ENCODE data around the gene GPR78. TPM values are rescaled to one million over a fixed set of nuclear protein-coding genes. Genes with fewer than 3 reads are reported as not detected.
"Not testable (repeated sequence)": the region's sequence is repeated elsewhere in the genome, so short reads cannot be mapped to it uniquely, and the experiment has no call there.

The GPR78 gene
- total RNA-seq, 2 donors from 2014 or later: 0.06 TPM; not detected in 1

DNA sequence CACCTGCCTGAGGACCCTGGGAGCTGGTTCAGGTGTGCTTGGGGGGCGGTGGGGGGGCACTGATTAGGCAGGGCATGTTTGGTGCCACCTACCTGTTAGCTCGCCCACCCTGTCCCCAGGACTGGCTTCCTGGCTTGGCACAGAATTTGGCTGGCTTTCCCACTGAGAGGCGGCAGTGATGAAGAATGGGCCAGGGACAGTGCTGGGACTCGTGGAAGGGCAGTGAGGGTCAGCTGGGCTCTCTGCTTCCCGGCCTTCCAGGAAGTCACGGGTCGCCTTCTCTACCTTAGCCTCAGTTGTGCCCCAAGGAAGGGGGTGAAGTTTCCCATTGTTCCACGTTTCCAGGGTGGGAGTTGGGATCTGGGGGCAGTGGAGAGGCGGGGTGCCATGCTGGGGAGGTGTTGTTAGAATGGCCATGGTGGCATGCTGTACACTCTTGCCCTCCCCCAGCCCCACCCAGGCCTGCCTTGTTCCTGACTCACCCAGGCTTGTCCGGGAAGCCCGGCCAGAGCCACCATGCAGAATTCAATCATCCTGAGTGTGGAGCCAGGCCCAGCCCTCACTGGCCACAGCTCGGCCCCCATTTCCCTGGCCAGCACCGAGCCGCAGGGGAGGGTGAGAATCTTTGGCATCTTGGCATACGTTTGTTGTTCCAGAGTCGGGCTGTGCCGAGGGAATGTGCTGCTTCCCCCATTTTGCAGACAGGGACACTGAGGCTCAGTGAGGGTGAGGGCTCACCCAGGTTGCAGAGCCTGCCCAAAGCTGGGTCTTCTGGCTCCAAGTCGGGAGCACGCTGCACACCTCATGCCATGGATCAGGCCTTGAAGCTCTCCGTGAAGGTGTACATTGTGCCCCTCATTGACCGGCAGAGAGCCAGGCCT, 21.9 kb upstream of the GPR78 start:
- intact Hi-C loops (cut with DNase I): no loop called here
- DNase-seq (no peak), ATAC-seq (no peak)

DNA sequence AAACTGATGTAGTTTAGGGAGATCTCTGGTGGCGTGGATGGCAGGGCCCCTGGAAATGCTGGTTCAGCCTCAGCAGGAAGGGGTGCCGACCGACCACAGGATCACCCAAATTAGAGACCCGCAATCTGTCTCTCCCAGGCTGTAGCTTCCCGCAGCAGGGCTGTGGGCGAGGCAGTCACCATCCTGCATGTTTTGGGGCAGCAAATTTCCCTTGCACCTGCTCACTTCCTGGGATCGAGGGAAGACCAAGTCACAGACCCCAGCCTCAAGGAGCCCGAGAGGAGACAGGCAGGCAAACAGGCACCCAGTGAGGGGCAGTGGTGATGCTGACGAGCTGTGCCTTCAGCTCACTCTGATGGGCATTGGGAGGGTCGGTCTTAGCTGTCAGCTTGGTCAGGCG, 21.2 kb upstream of the GPR78 start:
- intact Hi-C loops (cut with DNase I): no loop called here
- no peak for DNase-seq
- ATAC-seq: no peak

DNA sequence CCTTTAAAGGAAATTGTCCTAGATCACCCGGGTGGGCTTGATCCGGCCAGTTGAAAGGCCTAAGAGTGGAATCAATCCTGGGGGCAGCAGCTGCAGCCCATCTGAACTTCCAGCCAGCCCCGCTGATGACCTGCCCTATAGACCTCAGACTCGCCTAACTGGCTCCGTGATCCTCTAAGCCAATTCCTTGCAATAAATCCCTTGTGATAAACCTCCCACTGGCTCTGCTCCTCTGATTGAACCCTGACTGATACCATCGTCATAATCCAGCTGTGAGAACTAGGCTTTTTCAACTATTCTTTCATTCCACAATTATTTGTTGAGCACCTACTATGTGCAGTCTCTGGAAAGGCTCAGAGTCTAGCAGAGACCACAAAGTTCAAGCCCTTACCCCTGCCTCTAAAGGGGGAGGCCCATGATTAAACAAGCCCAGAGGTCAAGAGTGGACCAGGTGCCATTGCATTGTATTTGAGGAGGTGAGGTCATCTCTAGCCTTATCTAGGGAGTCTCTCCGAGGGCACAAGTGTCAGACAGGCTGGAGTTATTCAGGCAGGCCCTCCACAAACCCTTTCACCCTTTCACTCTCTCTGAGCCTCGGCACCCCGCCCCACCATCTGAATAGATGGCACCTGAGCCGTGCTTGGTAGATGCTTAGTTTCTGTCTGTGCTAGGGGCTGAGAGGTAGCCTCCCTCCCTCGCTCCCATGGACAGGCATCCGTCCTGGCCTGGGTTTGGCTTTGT, 20.5 kb upstream of the GPR78 start:
- intact Hi-C loops (cut with DNase I): no loop called here
- DNase-seq (no peak), ATAC-seq (no peak)

- ATAC-seq: no peak
- no peak for DNase-seq
- intact Hi-C loops (cut with DNase I): no loop called here
Observed at GRCh38 chr4:8560265-8561047, 19.7 kb upstream of the GPR78 start.

- ATAC-seq (no peak), DNase-seq (no peak)
- intact Hi-C loops (cut with DNase I): no loop called here
Observed at GRCh38 chr4:8564595-8564994, 15.6 kb upstream of the GPR78 start.

- DNase-seq (no peak), ATAC-seq (no peak)
- intact Hi-C loops (cut with DNase I): no loop called here
Observed at GRCh38 chr4:8568068-8568668, 12.0 kb upstream of the GPR78 start.

- intact Hi-C loops (cut with DNase I): no loop called here
- DNase-seq (no peak), ATAC-seq (no peak)
Observed at GRCh38 chr4:8570201-8570600, 10.0 kb upstream of the GPR78 start.

GRCh38 chr4:8571702-8572685, 8.2 kb upstream of the GPR78 start:
- ATAC-seq (no peak), DNase-seq (no peak)
- intact Hi-C loops (cut with DNase I): no loop called here

GRCh38 chr4:8573266-8573665, 6.9 kb upstream of the GPR78 start:
- ATAC-seq: no peak
- no peak for DNase-seq
- intact Hi-C loops (cut with DNase I): no loop called here

DNA sequence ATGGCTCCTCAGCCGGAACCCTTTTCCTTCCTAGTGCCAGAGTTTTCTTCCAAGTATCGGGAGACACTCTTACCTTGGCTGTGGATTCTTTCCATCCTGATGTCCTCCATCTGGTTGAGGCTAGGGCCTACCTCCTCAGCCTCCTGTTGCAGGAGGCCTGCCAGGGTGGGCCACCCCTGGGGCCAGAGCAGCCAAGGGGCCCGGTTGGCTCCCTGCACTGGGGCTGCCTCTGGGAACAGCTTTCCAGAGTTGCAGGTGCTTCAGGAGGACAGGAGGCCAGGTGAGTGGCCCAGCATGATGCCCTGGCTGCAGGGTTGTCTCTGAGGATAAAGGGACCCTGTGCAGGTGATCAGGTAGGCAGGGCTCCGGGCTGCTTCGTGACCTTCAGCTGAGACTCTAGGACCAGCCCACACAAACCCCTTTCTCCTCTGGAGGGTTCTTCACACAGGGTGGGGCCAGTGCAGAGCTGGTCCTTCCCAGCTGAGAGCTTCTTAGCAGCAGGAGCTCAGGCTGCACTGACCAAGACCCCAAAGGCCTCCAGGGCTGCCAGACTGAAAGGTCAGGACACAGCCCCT, 5.3 kb upstream of the GPR78 start:
- no peak for DNase-seq

GRCh38 chr4:8575457-8575856, 4.7 kb upstream of the GPR78 start:
- DNase-seq: no peak
- intact Hi-C loops (cut with DNase I): no loop called here
- no peak for ATAC-seq

More for the DNA sequence above, 5.3 kb upstream of the GPR78 start:
- no peak for ATAC-seq
- intact Hi-C loops (cut with DNase I): no loop called here

GRCh38 chr4:8576591-8576990, 3.6 kb upstream of the GPR78 start:
- DNase-seq; intact Hi-C loops (cut with DNase I); ATAC-seq: not testable (repeated sequence)

- DNase-seq (no peak), ATAC-seq (no peak)
- intact Hi-C loops (cut with DNase I): no loop called here
Observed at GRCh38 chr4:8577046-8577445, 3.1 kb upstream of the GPR78 start.

DNA sequence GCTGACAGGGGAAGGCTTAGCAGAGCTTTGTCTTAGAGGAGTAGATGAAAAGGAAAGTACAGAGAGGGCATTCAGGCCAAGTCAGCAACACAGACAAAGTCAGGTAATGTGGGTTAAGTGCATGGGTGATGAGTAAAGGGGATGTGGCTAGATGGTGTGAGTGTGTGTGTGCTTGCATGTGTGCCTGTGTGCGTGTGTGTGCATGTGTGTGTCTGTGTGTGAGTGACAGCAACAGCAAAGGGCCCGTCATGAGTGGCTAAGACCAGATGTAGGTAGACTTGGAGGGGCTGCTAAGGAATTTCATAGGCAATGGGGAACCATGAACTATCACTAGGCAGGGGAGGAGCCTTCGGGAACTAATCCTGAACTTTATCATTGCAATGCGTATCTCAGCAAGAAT, 2.2 kb upstream of the GPR78 start:
- no peak for DNase-seq
- intact Hi-C loops (cut with DNase I): no loop called here
- ATAC-seq: no peak

DNA sequence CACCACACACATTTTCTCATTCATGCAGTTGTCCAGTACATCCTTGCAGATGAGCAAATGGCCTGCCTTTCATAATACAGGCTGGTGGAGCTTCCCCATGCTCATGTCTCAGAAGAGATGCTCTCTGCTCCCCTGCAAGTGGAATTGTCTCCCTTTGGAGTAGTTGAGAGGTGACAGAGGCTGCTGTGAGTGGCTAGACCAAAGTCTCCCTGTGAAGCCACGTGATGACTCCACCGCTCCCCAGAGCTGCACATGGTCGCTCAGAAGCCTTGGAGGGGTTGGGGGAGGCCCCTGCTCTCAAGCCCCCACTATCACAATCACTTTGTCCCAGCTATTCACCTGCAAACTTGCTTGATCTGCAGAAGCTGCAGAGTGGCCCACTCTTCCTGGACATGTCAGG, 1.5 kb upstream of the GPR78 start:
- ATAC-seq (no peak), DNase-seq (no peak)
- intact Hi-C loops (cut with DNase I): no loop called here

DNA sequence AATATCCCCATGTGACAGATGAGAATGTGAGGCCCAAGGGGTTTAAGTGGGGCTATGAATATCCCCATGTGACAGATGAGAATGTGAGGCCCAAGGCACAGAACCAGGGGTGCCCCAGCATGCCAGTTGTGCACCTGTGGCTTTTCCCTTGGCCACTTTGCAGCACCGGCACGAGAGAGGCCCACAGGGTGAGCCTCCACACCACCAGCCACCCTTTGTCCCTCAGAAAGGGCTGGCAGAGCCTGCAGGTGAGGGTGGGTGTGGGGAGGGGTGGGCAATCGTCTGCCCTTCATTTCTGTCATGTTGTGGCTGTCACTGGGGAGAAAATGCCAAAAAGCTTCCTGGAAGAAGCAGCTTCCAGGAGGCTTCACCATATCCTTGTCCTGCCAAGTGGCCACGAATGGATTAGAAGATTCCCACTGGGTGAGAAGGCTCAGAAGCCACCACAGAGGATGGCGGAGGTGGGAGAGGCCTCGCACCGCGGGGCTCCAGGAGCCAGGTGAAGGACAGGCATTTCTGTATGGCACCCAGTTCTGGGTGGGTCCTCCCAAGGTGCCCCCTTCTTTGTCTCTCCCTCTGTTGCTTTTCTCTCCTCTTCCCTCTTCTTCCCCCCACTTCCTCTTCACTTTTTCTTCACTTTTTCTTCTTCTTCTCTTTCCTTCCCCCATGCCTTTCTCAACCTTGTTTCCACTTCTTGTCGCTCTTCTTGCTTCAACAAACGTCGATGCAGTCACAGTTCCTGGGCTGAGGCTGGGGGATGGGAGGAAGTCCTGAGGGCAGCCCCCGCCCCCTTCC, 469 bp upstream of the GPR78 start:
- ATAC-seq (no peak), DNase-seq (no peak)
- intact Hi-C loops (cut with DNase I): no loop called here
